GM12872 (cell line): ENCODE data around the gene PLEKHA7.

Source experiments
- CTCF ChIP-seq: IDR thresholded peaks from 3 replicates; pipeline ENCODE4 v1.5.1; 2011; ENCODE audit warnings: low read depth, mild to moderate bottlenecking, low read length, moderate library complexity; ENCODE audit not compliant: insufficient read depth

PLEKHA7 gene

GRCh38 chr11:16921019-16921418 lies 93.2 kb downstream of the PLEKHA7 start:
- no peak for TF ChIP-seq CTCF

- TF ChIP-seq CTCF, result no peak
These were observed 93.7 kb downstream of the PLEKHA7 start for GRCh38 chr11:16920559-16920958.

GRCh38 chr11:16917941-16918340 lies 96.3 kb downstream of the PLEKHA7 start:
- no peak for TF ChIP-seq CTCF

- TF ChIP-seq CTCF, result no peak
These were observed 101.5 kb downstream of the PLEKHA7 start for GRCh38 chr11:16912692-16913111.

GRCh38 chr11:16911658-16912057 lies 102.6 kb downstream of the PLEKHA7 start:
- TF ChIP-seq CTCF, result no peak

GRCh38 chr11:16911186-16911585 lies 103.0 kb downstream of the PLEKHA7 start:
- no peak for TF ChIP-seq CTCF

- no peak for TF ChIP-seq CTCF
These were observed 104.7 kb downstream of the PLEKHA7 start for GRCh38 chr11:16909359-16910035.
